Mucosa of rectum (tissue), 2 donors: ENCODE data around the gene F8A1.
"Not testable (repeated sequence)": the region's sequence is repeated elsewhere in the genome, so short reads cannot be mapped to it uniquely, and the experiment has no call there.

ENCODE experiments used
- H3K27ac ChIP-seq, 2 donors: one replicate each; pipeline ENCODE4 v1.7.0; 2013; ENCODE audit warnings: inconsistent platforms in 2 of 2, low read depth in 2 of 2, low read length in 2 of 2
- H3K27me3 ChIP-seq, 2 donors: one replicate each; pipeline ENCODE4 v1.7.0; 2013; ENCODE audit warnings: low read length in 2 of 2; ENCODE audit not compliant: control insufficient read depth in 2 of 2, insufficient read depth in 2 of 2
- H3K36me3 ChIP-seq, 2 donors: one replicate each; pipeline ENCODE4 v1.7.0; 2013; ENCODE audit warnings: low read length in 2 of 2; ENCODE audit not compliant: control insufficient read depth in 2 of 2, insufficient read depth in 2 of 2
- H3K4me1 ChIP-seq, 2 donors: one replicate each; pipeline ENCODE4 v1.7.0; 2013; ENCODE audit warnings: low read length in 2 of 2, mild to moderate bottlenecking in 1 of 2; ENCODE audit not compliant: control insufficient read depth in 2 of 2, insufficient read depth in 2 of 2
- H3K4me3 ChIP-seq, 2 donors: one replicate each; pipeline ENCODE4 v1.7.0; 2013; ENCODE audit warnings: low read length in 2 of 2
- H3K9ac ChIP-seq, 2 donors: one replicate each; pipeline ENCODE4 v1.7.0; 2013; ENCODE audit warnings: low read length in 2 of 2, low read depth in 1 of 2, mild to moderate bottlenecking in 1 of 2
- H3K9me3 ChIP-seq, 2 donors: one replicate each; pipeline ENCODE4 v1.7.0; 2013; ENCODE audit warnings: low read length in 2 of 2; ENCODE audit not compliant: control insufficient read depth in 2 of 2
- donor health status: healthy.
- donor health status: Normal muscosa, but diverticular disease.

The F8A1 gene

GRCh38 chrX:154890990-154891639 is 5.0 kb downstream of the F8A1 start:
- no peak overlapping the region for H3K9ac ChIP-seq
- no peaks in the 10 kb centered on the region for H3K27me3 ChIP-seq
- no peaks in the 10 kb centered on the region for H3K36me3 ChIP-seq
- H3K4me3 ChIP-seq = no peak overlapping the region
- H3K27ac ChIP-seq = no peak overlapping the region
- no peaks in the 10 kb centered on the region for H3K4me1 ChIP-seq
- H3K9me3 ChIP-seq = no peaks in the 10 kb centered on the region

- Histone ChIP-seq H3K36me3 (no peaks in the 10 kb centered on the region), H3K27me3 (no peaks in the 10 kb centered on the region), H3K4me1 (no peaks in the 10 kb centered on the region), H3K9me3 (no peaks in the 10 kb centered on the region), H3K27ac (no peak overlapping the region), H3K9ac (no peak overlapping the region), H3K4me3 (no peak overlapping the region)
Measured at GRCh38 chrX:154892296-154892695, 6.1 kb downstream of the F8A1 start.

GRCh38 chrX:154900323-154900722 is 14.2 kb downstream of the F8A1 start:
- Histone ChIP-seq H3K27ac (no peak overlapping the region), H3K9me3 (no peaks in the 10 kb centered on the region), H3K4me1 (no peaks in the 10 kb centered on the region), H3K9ac (no peak overlapping the region), H3K27me3 (no peaks in the 10 kb centered on the region), H3K36me3 (no peaks in the 10 kb centered on the region), H3K4me3 (no peak overlapping the region)

GRCh38 chrX:154902408-154902807 is 16.3 kb downstream of the F8A1 start:
- no peaks in the 10 kb centered on the region for H3K27me3 ChIP-seq
- no peak overlapping the region for H3K4me3 ChIP-seq
- H3K27ac ChIP-seq = no peak overlapping the region
- H3K36me3 ChIP-seq = no peaks in the 10 kb centered on the region
- no peak overlapping the region for H3K9ac ChIP-seq
- H3K9me3 ChIP-seq = no peaks in the 10 kb centered on the region
- no peaks in the 10 kb centered on the region for H3K4me1 ChIP-seq

GRCh38 chrX:154908821-154909220 is 22.7 kb downstream of the F8A1 start:
- H3K27me3 ChIP-seq = no peaks in the 10 kb centered on the region
- no peaks in the 10 kb centered on the region for H3K9me3 ChIP-seq

GRCh38 chrX:154910048-154910447 is 23.9 kb downstream of the F8A1 start:
- H3K4me3 ChIP-seq, H3K27ac ChIP-seq, H3K27me3 ChIP-seq, H3K9me3 ChIP-seq, H3K4me1 ChIP-seq, H3K36me3 ChIP-seq, H3K9ac ChIP-seq: not testable (repeated sequence)

More at GRCh38 chrX:154908821-154909220, 22.7 kb downstream of the F8A1 start:
- Histone ChIP-seq H3K9ac (no peak overlapping the region), H3K27ac (no peak overlapping the region), H3K4me3 (no peak overlapping the region), H3K4me1 (no peaks in the 10 kb centered on the region), H3K36me3 (no peaks in the 10 kb centered on the region)

GRCh38 chrX:154910528-154910927 is 24.4 kb downstream of the F8A1 start:
- not testable (repeated sequence) for H3K4me1 ChIP-seq, H3K27me3 ChIP-seq, H3K9me3 ChIP-seq, H3K27ac ChIP-seq, H3K36me3 ChIP-seq, H3K4me3 ChIP-seq, H3K9ac ChIP-seq

- no peak overlapping the region for H3K27ac ChIP-seq
- H3K36me3 ChIP-seq = no peaks in the 10 kb centered on the region
- H3K9me3 ChIP-seq = no peaks in the 10 kb centered on the region
- H3K4me1 ChIP-seq = no peaks in the 10 kb centered on the region
- no peaks in the 10 kb centered on the region for H3K27me3 ChIP-seq
- no peak overlapping the region for H3K9ac ChIP-seq
- no peak overlapping the region for H3K4me3 ChIP-seq
Measured at GRCh38 chrX:154914052-154914451, 27.9 kb downstream of the F8A1 start.

- no peak overlapping the region for H3K27ac ChIP-seq
Measured at GRCh38 chrX:154918060-154918483, 31.9 kb downstream of the F8A1 start.

GRCh38 chrX:154924771-154925170 is 38.6 kb downstream of the F8A1 start:
- not testable (repeated sequence) for H3K27me3 ChIP-seq, H3K4me1 ChIP-seq, H3K9me3 ChIP-seq, H3K9ac ChIP-seq, H3K4me3 ChIP-seq, H3K36me3 ChIP-seq, H3K27ac ChIP-seq

More at GRCh38 chrX:154918060-154918483, 31.9 kb downstream of the F8A1 start:
- Histone ChIP-seq H3K36me3 (no peaks in the 10 kb centered on the region), H3K9me3 (no peaks in the 10 kb centered on the region), H3K4me1 (no peaks in the 10 kb centered on the region), H3K4me3 (peak overlapping the region in 1 of 2 donors; percentile 51), H3K9ac (no peak overlapping the region), H3K27me3 (no peaks in the 10 kb centered on the region)
